ENCODE results near the gene LYZL6. TPM values are rescaled to one million over a fixed set of nuclear protein-coding genes. Genes with fewer than 3 reads are reported as not detected.

Gene LYZL6
- total RNA-seq, 2 experiments from 2014 or later, result not detected

DNA sequence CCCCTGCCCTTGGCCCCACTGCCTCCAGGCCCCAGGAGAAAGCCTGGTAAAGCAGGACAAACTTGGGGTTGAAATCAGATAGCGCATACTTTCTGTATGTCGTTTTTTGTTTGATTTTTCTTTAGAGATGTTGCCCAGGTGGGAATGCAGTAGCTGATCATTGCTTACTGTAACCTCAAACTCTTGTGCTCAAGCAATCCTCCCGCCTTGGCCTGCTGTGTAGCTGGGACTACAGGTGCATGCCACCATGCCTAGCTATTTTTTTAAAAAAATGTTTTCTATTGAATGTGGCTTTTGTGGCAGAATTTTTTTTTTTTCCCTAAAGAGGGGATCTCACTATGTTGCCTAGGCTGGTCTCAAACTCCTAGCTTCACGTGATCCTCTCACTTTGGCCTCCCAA, 52.2 kb downstream of the LYZL6 start:
- Histone ChIP-seq H3K4me1 (ENCODE audit: insufficient read depth, low read length) (peaks cover 70% of the 10 kb centered on the region), H3K27ac (ENCODE audit: low read depth in 1 of 2, low read length in 2 of 2) (peak overlapping the region in 1 of 2 donors; percentile 40), H3K9me3 (ENCODE audit: control insufficient read depth in 1 of 2, insufficient read depth in 1 of 2, low read length in 2 of 2) (no peaks in the 10 kb centered on the region), H3K4me3 (ENCODE audit: low read length) (no peak overlapping the region), H3K27me3 (ENCODE audit: control insufficient read depth in 1 of 2, insufficient read depth in 2 of 2, low read length in 2 of 2) (no peaks in the 10 kb centered on the region), H3K36me3 (ENCODE audit: insufficient read depth, low read length) (no peaks in the 10 kb centered on the region)
- POLR2A ChIA-PET, result interaction anchor here (0.8 to 1.2 kb wide), 2 partner anchors 11 to 16 kb away, joined by 3 read pairs; no protein-coding TSS in a partner anchor
- Mint-ChIP-seq H3K9me3 (no peaks in the 10 kb centered on the region), H3K27me3 (no peaks in the 10 kb centered on the region), H3K4me3 (no peak overlapping the region), H3K27ac (peak overlapping the region; percentile 48), H3K4me1 (ENCODE audit: low read depth) (peaks cover 21% of the 10 kb centered on the region), H3K36me3 (ENCODE audit: low read depth) (no peaks in the 10 kb centered on the region)
- TF ChIP-seq, protein P1, sequence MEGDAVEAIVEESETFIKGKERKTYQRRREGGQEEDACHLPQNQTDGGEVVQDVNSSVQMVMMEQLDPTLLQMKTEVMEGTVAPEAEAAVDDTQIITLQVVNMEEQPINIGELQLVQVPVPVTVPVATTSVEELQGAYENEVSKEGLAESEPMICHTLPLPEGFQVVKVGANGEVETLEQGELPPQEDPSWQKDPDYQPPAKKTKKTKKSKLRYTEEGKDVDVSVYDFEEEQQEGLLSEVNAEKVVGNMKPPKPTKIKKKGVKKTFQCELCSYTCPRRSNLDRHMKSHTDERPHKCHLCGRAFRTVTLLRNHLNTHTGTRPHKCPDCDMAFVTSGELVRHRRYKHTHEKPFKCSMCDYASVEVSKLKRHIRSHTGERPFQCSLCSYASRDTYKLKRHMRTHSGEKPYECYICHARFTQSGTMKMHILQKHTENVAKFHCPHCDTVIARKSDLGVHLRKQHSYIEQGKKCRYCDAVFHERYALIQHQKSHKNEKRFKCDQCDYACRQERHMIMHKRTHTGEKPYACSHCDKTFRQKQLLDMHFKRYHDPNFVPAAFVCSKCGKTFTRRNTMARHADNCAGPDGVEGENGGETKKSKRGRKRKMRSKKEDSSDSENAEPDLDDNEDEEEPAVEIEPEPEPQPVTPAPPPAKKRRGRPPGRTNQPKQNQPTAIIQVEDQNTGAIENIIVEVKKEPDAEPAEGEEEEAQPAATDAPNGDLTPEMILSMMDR (IDR thresholded peaks at IDR 0.05), result no peak
- intact Hi-C loops (cut with DNase I, micrococcal nuclease), result no loop called here
- CTCF ChIA-PET, result interaction anchor here (1.6 kb wide), 1 partner anchor 9 kb away, joined by 3 read pairs; no protein-coding TSS in a partner anchor
- DNase-seq, result peak in 2 of 14 experiments; percentile 31 to 50
- ATAC-seq (ENCODE audit: poor library complexity), result no peak

DNA sequence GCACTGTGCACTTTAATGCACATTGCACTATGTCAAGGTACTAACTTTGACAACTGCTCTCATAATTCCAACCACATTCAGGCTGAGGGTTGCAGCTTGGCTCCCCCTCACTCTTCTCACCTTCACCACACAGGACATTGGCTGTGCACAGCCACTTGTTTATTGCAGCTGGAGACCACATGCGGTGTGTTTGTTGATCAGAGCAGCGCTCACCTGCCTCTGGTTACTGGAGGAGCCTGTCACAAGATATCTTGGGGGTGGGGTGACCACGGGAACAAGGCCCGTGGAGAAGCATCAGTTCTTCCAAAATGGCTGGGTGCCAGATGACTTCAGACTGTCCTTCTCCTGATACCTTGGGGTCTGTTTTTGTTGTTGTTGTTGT, 52.7 kb downstream of the LYZL6 start:
- TF ChIP-seq, protein P1 (IDR thresholded peaks at IDR 0.05), result no peak
- Mint-ChIP-seq H3K4me3 (no peak overlapping the region), H3K27ac (peak overlapping the region; percentile 48), H3K36me3 (ENCODE audit: low read depth) (no peaks in the 10 kb centered on the region), H3K9me3 (no peaks in the 10 kb centered on the region), H3K4me1 (ENCODE audit: low read depth) (peaks cover 21% of the 10 kb centered on the region), H3K27me3 (no peaks in the 10 kb centered on the region)
- Histone ChIP-seq H3K4me3 (ENCODE audit: low read length) (no peak overlapping the region), H3K27ac (ENCODE audit: low read depth in 1 of 2, low read length in 2 of 2) (peak overlapping the region in 1 of 2 donors; percentile 40), H3K4me1 (ENCODE audit: insufficient read depth, low read length) (peaks cover 65% of the 10 kb centered on the region), H3K36me3 (ENCODE audit: insufficient read depth, low read length) (no peaks in the 10 kb centered on the region), H3K27me3 (ENCODE audit: control insufficient read depth in 1 of 2, insufficient read depth in 2 of 2, low read length in 2 of 2) (no peaks in the 10 kb centered on the region), H3K9me3 (ENCODE audit: control insufficient read depth in 1 of 2, insufficient read depth in 1 of 2, low read length in 2 of 2) (no peaks in the 10 kb centered on the region)
- CTCF ChIA-PET, result interaction anchor here (1.2 to 1.6 kb wide), 2 partner anchors 10 to 15 kb away, joined by 3 read pairs; no protein-coding TSS in a partner anchor
- POLR2A ChIA-PET, result interaction anchor here (0.8 to 1.4 kb wide), 3 partner anchors 12 to 16 kb away, joined by 3 read pairs; no protein-coding TSS in a partner anchor
- peak in 12 of 14 experiments; percentile 12 to 88 (median 46) for DNase-seq
- intact Hi-C loops (cut with DNase I, micrococcal nuclease), result no loop called here
- peak; percentile 82 for ATAC-seq (ENCODE audit: poor library complexity)

DNA sequence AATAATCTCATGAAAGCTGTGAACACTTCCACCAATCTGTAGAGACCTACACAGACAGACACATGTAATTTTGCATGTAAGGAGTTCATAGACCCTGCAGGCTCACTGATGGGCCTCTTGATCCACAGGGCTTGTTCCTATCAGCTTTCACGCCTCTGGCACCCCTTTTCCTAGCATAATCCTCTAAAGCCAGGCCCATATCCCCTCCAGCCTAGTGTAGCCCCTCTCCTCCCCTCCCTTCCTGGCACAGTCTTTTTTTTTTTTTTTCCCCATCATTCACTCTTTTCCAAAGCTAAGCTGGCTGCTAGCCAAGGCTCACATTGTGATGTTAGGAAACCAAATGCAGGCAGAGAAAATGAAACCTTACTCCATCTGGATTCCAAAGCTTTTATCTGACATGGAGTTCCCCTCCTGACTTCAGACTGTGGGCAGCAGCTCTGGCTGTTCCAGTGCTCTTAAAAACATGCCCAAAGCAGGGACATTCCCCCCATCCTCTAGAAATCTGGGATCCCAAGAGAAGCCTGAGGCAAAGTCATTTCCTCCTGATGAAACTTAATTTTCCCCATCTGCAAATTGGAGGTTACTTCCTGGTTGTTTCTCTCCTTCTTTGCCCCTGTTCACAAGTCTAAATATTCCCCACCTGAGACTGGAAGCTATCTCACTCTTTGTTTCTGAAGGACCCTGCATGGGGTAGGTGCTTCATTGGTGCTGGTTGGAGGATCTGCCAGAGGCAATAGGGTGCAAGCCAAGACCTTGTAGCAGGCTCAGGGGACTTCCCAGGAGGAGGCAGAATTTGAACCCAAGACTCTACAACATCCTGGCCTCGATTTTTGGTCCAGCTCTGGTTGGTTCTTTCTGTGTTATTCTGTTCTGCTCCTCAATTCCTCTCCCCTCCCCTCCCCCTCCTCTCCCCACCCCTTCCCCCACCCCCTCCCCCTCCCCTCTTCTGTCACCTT, 53.4 kb downstream of the LYZL6 start:
- H3K27me3 ChIP-seq (ENCODE audit: control insufficient read depth in 1 of 2, insufficient read depth in 2 of 2, low read length in 2 of 2), result no peaks in the 10 kb centered on the region
- H3K9me3 ChIP-seq (ENCODE audit: control insufficient read depth in 1 of 2, insufficient read depth in 1 of 2, low read length in 2 of 2), result no peaks in the 10 kb centered on the region
- Mint-ChIP-seq H3K4me3 (no peak overlapping the region), H3K4me1 (ENCODE audit: low read depth) (peaks cover 21% of the 10 kb centered on the region), H3K9me3 (no peaks in the 10 kb centered on the region), H3K27me3 (no peaks in the 10 kb centered on the region), H3K36me3 (ENCODE audit: low read depth) (no peaks in the 10 kb centered on the region), H3K27ac (peak overlapping the region; percentile 76)
- TF ChIP-seq, protein P1 (IDR thresholded peaks at IDR 0.05), result no peak
- ATAC-seq (ENCODE audit: poor library complexity) (no peak), DNase-seq (peak in 2 of 14 experiments; percentile 38 to 42)
- H3K27ac ChIP-seq (ENCODE audit: low read depth in 1 of 2, low read length in 2 of 2), result no peak overlapping the region
- H3K36me3 ChIP-seq (ENCODE audit: insufficient read depth, low read length), result no peaks in the 10 kb centered on the region
- intact Hi-C loops (cut with DNase I, micrococcal nuclease), result no loop called here
- ChIA-PET POLR2A (interaction anchor here (1.2 to 1.4 kb wide), 2 partner anchors 11 to 15 kb away, joined by 3 read pairs; no protein-coding TSS in a partner anchor), CTCF (interaction anchor here (0.8 to 1.6 kb wide), 3 partner anchors 10 to 19 kb away, joined by 3 read pairs; no protein-coding TSS in a partner anchor)
- no peak overlapping the region for H3K4me3 ChIP-seq (ENCODE audit: low read length)
- H3K4me1 ChIP-seq (ENCODE audit: insufficient read depth, low read length), result peaks cover 63% of the 10 kb centered on the region
